BLaER1 (cell line): ENCODE results near the gene LTO1.

Source experiments
- H3K27ac ChIP-seq: shearing (Covaris generic); formaldehyde crosslinking; 2 replicates; pipeline ENCODE4 v1.8.1; 2022
- H3K27me3 ChIP-seq: shearing (Covaris generic); formaldehyde crosslinking; 2 replicates; pipeline ENCODE4 v1.8.1; 2022
- H3K36me3 ChIP-seq: shearing (Covaris generic); formaldehyde crosslinking; 2 replicates; pipeline ENCODE4 v1.8.1; 2022
- H3K4me1 ChIP-seq: shearing (Covaris generic); formaldehyde crosslinking; 2 replicates; pipeline ENCODE4 v1.8.1; 2022
- H3K4me2 ChIP-seq: shearing (Covaris generic); formaldehyde crosslinking; 2 replicates; pipeline ENCODE4 v1.8.1; 2022
- H3K4me3 ChIP-seq: shearing (Covaris generic); formaldehyde crosslinking; 2 replicates; pipeline ENCODE4 v1.8.1; 2022
- H3K9ac ChIP-seq: shearing (Covaris generic); formaldehyde crosslinking; 2 replicates; pipeline ENCODE4 v1.8.1; 2022
- H3K9me3 ChIP-seq: shearing (Covaris generic); formaldehyde crosslinking; 2 replicates; pipeline ENCODE4 v1.8.1; 2022
- H4K20me1 ChIP-seq: shearing (Covaris generic); formaldehyde crosslinking; 2 replicates; pipeline ENCODE4 v1.8.1; 2022
- Cebpa-rat ChIP-seq: shearing (Covaris generic); IDR thresholded peaks from 2 replicates; pipeline ENCODE4 v1.8.1; 2022

The LTO1 gene

GRCh38 chr11:69682681-69683326 is 7.7 kb upstream of the LTO1 start:
- Histone ChIP-seq H3K27me3 (0 out of 2 replicates have a peak, but pooled peaks cover 4% of the 10 kb centered on the region), H3K4me1 (peaks cover 7% of the 10 kb centered on the region; the same call in 1 of the 2 replicates), H3K9ac (0 out of 2 replicates have a peak overlapping the region, but pooled peaks have one; percentile 6), H3K27ac (no peak overlapping the region), H3K9me3 (no peaks in the 10 kb centered on the region), H4K20me1 (no peaks in the 10 kb centered on the region), H3K36me3 (no peaks in the 10 kb centered on the region), H3K4me2 (no peak overlapping the region), H3K4me3 (no peak overlapping the region)
- TF ChIP-seq Cebpa-rat, result no peak

- no peak for TF ChIP-seq Cebpa-rat
- 0 out of 2 replicates have a peak, but pooled peaks cover 4% of the 10 kb centered on the region for H3K27me3 ChIP-seq
- peaks cover 7% of the 10 kb centered on the region; the same call in 1 of the 2 replicates for H3K4me1 ChIP-seq
- H3K9ac ChIP-seq, result 0 out of 2 replicates have a peak overlapping the region, but pooled peaks have one; percentile 6
- no peak overlapping the region for H3K27ac ChIP-seq
- H3K9me3 ChIP-seq, result no peaks in the 10 kb centered on the region
- H3K4me3 ChIP-seq, result no peak overlapping the region
- no peaks in the 10 kb centered on the region for H3K36me3 ChIP-seq
- H3K4me2 ChIP-seq, result no peak overlapping the region
- no peaks in the 10 kb centered on the region for H4K20me1 ChIP-seq
These were observed 7.1 kb upstream of the LTO1 start for GRCh38 chr11:69682221-69682620.

GRCh38 chr11:69680688-69681087 is 5.5 kb upstream of the LTO1 start:
- Histone ChIP-seq H3K4me2 (no peak overlapping the region), H3K27me3 (0 out of 2 replicates have a peak, but pooled peaks cover 4% of the 10 kb centered on the region), H3K4me3 (no peak overlapping the region), H3K36me3 (no peaks in the 10 kb centered on the region), H3K9me3 (no peaks in the 10 kb centered on the region), H3K4me1 (peaks cover 4% of the 10 kb centered on the region; the same call in 1 of the 2 replicates), H4K20me1 (no peaks in the 10 kb centered on the region), H3K27ac (no peak overlapping the region), H3K9ac (no peak overlapping the region)
- TF ChIP-seq Cebpa-rat, result no peak

- H3K4me2 ChIP-seq, result no peak overlapping the region
- H3K27ac ChIP-seq, result no peak overlapping the region
- TF ChIP-seq Cebpa-rat, result no peak
These were observed 2.6 kb upstream of the LTO1 start for GRCh38 chr11:69677749-69678148.

GRCh38 chr11:69674267-69674885 is 777 bp downstream of the LTO1 start:
- Histone ChIP-seq H3K36me3 (peaks cover 34% of the 10 kb centered on the region), H3K27ac (peak overlapping the region; percentile 91), H4K20me1 (peaks cover 58% of the 10 kb centered on the region), H3K4me2 (peak overlapping the region; percentile 97), H3K9ac (peak overlapping the region; percentile 90), H3K4me1 (peaks cover 37% of the 10 kb centered on the region), H3K4me3 (peak overlapping the region; percentile 85), H3K27me3 (no peaks in the 10 kb centered on the region), H3K9me3 (no peaks in the 10 kb centered on the region)
- TF ChIP-seq Cebpa-rat, result no peak

More at GRCh38 chr11:69677749-69678148, 2.6 kb upstream of the LTO1 start:
- H3K27me3 ChIP-seq, result 0 out of 2 replicates have a peak, but pooled peaks cover 4% of the 10 kb centered on the region
- peaks cover 24% of the 10 kb centered on the region for H4K20me1 ChIP-seq
- H3K36me3 ChIP-seq, result peaks cover 7% of the 10 kb centered on the region
- H3K9ac ChIP-seq, result no peak overlapping the region
- no peaks in the 10 kb centered on the region for H3K9me3 ChIP-seq
- peaks cover 24% of the 10 kb centered on the region for H3K4me1 ChIP-seq
- H3K4me3 ChIP-seq, result no peak overlapping the region

- no peaks in the 10 kb centered on the region for H3K27me3 ChIP-seq
- H3K36me3 ChIP-seq, result peaks cover 49% of the 10 kb centered on the region
- H3K4me1 ChIP-seq, result peaks cover 55% of the 10 kb centered on the region
- H3K9me3 ChIP-seq, result no peaks in the 10 kb centered on the region
- H4K20me1 ChIP-seq, result peaks cover 79% of the 10 kb centered on the region
- 0 out of 2 replicates have a peak overlapping the region, but pooled peaks have one; percentile 16 for H3K9ac ChIP-seq
- H3K27ac ChIP-seq, result no peak overlapping the region
- no peak overlapping the region for H3K4me3 ChIP-seq
- H3K4me2 ChIP-seq, result no peak overlapping the region
- TF ChIP-seq Cebpa-rat, result no peak
These were observed 3.3 kb downstream of the LTO1 start for GRCh38 chr11:69671734-69672465.

DNA sequence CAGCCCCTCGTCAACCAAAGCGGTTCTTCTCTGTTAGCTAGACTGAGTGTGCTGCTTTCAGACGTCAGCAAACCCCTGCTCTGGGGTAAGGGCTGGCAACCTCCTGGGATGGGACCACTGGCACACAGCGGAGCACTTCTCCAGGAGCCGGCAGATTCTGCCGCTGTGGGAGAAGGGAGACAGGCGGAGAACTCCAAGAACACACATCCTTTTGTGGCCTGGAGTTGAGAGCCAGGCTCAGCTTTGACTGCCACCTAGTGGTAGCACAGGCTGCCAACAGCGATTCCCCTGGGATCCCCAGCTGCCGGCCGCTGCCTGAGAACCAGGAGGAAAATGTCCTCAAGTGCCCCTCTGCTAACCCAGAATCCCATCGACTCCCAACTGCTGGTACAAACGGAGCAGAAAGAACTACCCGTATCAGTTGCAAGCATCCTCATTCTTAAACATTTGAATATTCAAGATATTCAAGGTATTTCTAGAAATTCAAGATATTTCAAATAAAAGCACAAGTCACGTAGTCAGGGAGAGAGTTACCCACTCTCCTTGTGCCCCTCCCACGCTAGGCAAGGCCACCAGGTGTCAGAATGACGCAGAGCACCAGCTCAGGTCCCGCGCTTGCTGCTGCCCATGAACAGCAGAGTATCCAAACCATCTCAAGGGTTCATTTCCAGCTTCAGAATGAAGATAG is 4.9 kb downstream of the LTO1 start:
- TF ChIP-seq Cebpa-rat, result no peak
- H3K9ac ChIP-seq, result no peak overlapping the region
- H4K20me1 ChIP-seq, result peaks cover 94% of the 10 kb centered on the region
- H3K4me2 ChIP-seq, result peak overlapping the region; percentile 23
- H3K4me3 ChIP-seq, result no peak overlapping the region
- peaks cover 63% of the 10 kb centered on the region for H3K36me3 ChIP-seq
- no peak overlapping the region for H3K27ac ChIP-seq
- H3K27me3 ChIP-seq, result no peaks in the 10 kb centered on the region
- peaks cover 57% of the 10 kb centered on the region for H3K4me1 ChIP-seq
- no peaks in the 10 kb centered on the region for H3K9me3 ChIP-seq

DNA sequence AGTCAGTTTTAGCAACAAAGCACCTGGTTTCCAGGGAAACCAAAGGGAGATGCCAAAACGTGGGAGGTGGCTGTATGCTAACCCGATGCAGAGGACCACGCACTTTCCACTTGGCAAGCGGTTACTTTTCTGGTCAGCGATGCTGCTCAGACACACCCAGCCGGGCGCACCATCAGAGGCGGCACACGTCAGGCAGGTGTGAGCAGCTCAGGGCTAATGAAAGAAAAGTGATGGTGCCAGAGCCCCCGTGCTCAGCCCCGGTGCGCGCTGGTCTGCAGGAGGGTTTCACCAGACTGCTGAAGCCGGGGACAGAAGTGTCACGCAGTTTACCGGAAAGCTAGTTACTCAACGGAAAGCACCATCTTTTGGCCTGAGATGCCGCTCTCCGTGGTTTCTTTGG is 5.7 kb downstream of the LTO1 start:
- H3K27me3 ChIP-seq, result no peaks in the 10 kb centered on the region
- H3K9ac ChIP-seq, result no peak overlapping the region
- no peak for TF ChIP-seq Cebpa-rat
- peaks cover 96% of the 10 kb centered on the region for H4K20me1 ChIP-seq
- H3K4me1 ChIP-seq, result peaks cover 63% of the 10 kb centered on the region
- H3K4me2 ChIP-seq, result no peak overlapping the region
- no peak overlapping the region for H3K4me3 ChIP-seq
- H3K36me3 ChIP-seq, result peaks cover 67% of the 10 kb centered on the region
- no peaks in the 10 kb centered on the region for H3K9me3 ChIP-seq
- no peak overlapping the region for H3K27ac ChIP-seq
